GM12865 (cell line): ENCODE data around the gene ARL6IP6.

Experiments used
- DNase-seq: peaks from one replicate; pipeline ENCODE4 v3.0.0; 2010; ENCODE audit warnings: low read depth
- H3K4me3 ChIP-seq: 2 replicates; pipeline ENCODE4 v1.5.1; 2011; ENCODE audit warnings: mild to moderate bottlenecking, low read depth, low read length, control low read depth
- CTCF ChIP-seq: IDR thresholded peaks from 2 replicates; pipeline ENCODE4 v1.5.1; 2011; ENCODE audit warnings: low read length, control low read depth, low read depth, inconsistent platforms; ENCODE audit not compliant: insufficient read depth; ENCODE audit errors: missing control alignments

ARL6IP6 gene

GRCh38 chr2:152686321-152686720, 32.1 kb upstream of the ARL6IP6 start:
- no peak for DNase-seq
- H3K4me3 ChIP-seq, result no peak overlapping the region
- no peak for TF ChIP-seq CTCF

- TF ChIP-seq CTCF, result no peak
- peak; percentile 70 for DNase-seq
- H3K4me3 ChIP-seq, result no peak overlapping the region
Measured at GRCh38 chr2:152693033-152693432, 25.4 kb upstream of the ARL6IP6 start.

GRCh38 chr2:152694161-152694661, 24.2 kb upstream of the ARL6IP6 start:
- H3K4me3 ChIP-seq, result peak overlapping the region; percentile 13; the same call in 1 of the 2 replicates

GRCh38 chr2:152695763-152696162, 22.7 kb upstream of the ARL6IP6 start:
- H3K4me3 ChIP-seq, result no peak overlapping the region
- no peak for TF ChIP-seq CTCF
- DNase-seq, result no peak

More at GRCh38 chr2:152694161-152694661, 24.2 kb upstream of the ARL6IP6 start:
- no peak for TF ChIP-seq CTCF
- DNase-seq, result peak; percentile 17

- no peak overlapping the region for H3K4me3 ChIP-seq
- DNase-seq, result no peak
- no peak for TF ChIP-seq CTCF
Measured at GRCh38 chr2:152696476-152696875, 21.9 kb upstream of the ARL6IP6 start.

GRCh38 chr2:152701198-152701597, 17.2 kb upstream of the ARL6IP6 start:
- no peak for DNase-seq
- H3K4me3 ChIP-seq, result no peak overlapping the region
- TF ChIP-seq CTCF, result no peak

GRCh38 chr2:152706477-152707021, 11.9 kb upstream of the ARL6IP6 start:
- H3K4me3 ChIP-seq, result no peak overlapping the region
- no peak for DNase-seq

More at GRCh38 chr2:152706477-152707021, 11.9 kb upstream of the ARL6IP6 start:
- TF ChIP-seq CTCF, result no peak
